ENCODE measurements around the gene SCRT2.

- TF ChIP-seq CTCF (IDR thresholded peaks at IDR 0.05 in 8 of 11, conservative IDR thresholded peaks at IDR 0.05 in 3 of 11) (no peak), POLR2A (IDR thresholded peaks at IDR 0.05) (no peak)
Measured at GRCh38 chr20:676967-677366, 1.4 kb upstream of the SCRT2 start.

All from spleen (tissue), 7 donors.